Large intestine (tissue), 3 donors: ENCODE measurements around the gene CARD16. TPM values are rescaled to one million over a fixed set of nuclear protein-coding genes. Genes with fewer than 3 reads are reported as not detected.

ENCODE experiments used
- DNase-seq, 2 donors: peaks; one replicate each; pipeline versions ENCODE4 v3.0.0 to v3.0.0-alpha.2; 2013
- H3K27ac ChIP-seq: one replicate; pipeline ENCODE4 v1.5.1; 2013; ENCODE audit warnings: low read length
- H3K27me3 ChIP-seq: 2 replicates; pipeline ENCODE4 v1.6.1; 2013; ENCODE audit warnings: low read length; ENCODE audit not compliant: control insufficient read depth, insufficient read depth
- H3K36me3 ChIP-seq: 2 replicates; pipeline ENCODE4 v1.6.1; 2013; ENCODE audit warnings: low read length; ENCODE audit not compliant: control insufficient read depth, insufficient read depth
- H3K4me1 ChIP-seq: one replicate; pipeline ENCODE4 v1.6.1; 2013; ENCODE audit warnings: low read length; ENCODE audit not compliant: control insufficient read depth, insufficient read depth
- H3K4me3 ChIP-seq: one replicate; pipeline ENCODE4 v1.5.1; 2013; ENCODE audit warnings: low read length
- H3K9me3 ChIP-seq: one replicate; pipeline ENCODE4 v1.6.1; 2013; ENCODE audit warnings: mild to moderate bottlenecking, low read depth, low read length, moderate library complexity; ENCODE audit not compliant: control insufficient read depth
- WGBS: methylation state at CpG from one replicate; pipeline ENCODE4 v1.1.5; 2013; ENCODE audit warnings: low lambda C conversion rate; ENCODE audit not compliant: insufficient coverage; 5-methylcytosine and 5-hydroxymethylcytosine counted together
- polyA plus RNA-seq: library from polyadenylated mRNA; unstranded; fragments of 120-200 nt; gene quantifications from one replicate; pipeline ENCODE4 v1.2.1, GENCODE V29; 2013

CARD16 gene
- polyA plus RNA-seq, 1 donor = 25.6 TPM

DNA sequence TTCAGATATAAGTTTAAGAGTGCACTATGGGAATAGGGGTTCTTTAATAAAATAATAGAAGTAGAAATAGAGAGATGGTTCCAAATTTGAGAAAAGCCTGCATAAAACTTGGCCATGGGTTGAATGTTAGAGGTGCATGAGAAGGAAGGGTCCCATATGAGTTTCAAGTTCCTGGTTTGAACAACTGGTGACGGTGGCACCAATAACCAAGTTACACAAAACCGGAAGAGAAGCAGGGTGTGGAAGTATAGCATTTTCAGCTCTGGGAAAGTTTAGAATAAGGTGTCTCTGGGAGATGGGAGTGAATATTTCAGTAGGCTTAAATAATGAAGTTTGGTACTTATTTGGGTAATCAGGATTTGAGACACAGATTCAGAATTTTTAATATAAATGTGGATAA is 12.6 kb downstream of the CARD16 start:
- WGBS = no CpG with 5 or more reads among the region's 2 CpGs
- H3K27ac ChIP-seq = no peak overlapping the region
- peaks cover 12% of the 10 kb centered on the region for H3K4me1 ChIP-seq
- peaks cover 21% of the 10 kb centered on the region for H3K36me3 ChIP-seq
- peak overlapping the region; percentile 10 for H3K4me3 ChIP-seq
- no peaks in the 10 kb centered on the region for H3K9me3 ChIP-seq
- no peaks in the 10 kb centered on the region for H3K27me3 ChIP-seq
- no peak for DNase-seq

DNA sequence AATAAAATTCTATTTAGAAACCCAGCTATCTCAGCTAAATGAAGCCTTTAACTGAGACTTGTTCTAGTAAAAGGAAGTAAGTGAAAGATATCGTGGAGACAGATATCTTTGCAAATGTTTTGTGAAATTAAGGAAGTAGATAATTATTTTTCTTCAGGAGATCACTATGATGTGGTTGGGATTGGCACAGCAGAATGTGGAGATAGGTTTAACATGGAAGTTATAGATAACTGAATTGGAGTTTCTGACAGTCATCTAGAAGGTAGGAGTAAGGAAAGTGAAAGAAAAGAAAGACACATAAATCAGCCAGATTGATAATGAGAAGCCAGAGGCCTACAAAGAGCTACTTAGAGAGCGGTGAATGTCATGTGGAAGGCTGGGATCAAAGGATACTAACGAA is 17.5 kb downstream of the CARD16 start:
- Histone ChIP-seq H3K9me3 (no peaks in the 10 kb centered on the region), H3K36me3 (peaks cover 35% of the 10 kb centered on the region), H3K27me3 (no peaks in the 10 kb centered on the region), H3K4me1 (peaks cover 15% of the 10 kb centered on the region), H3K4me3 (no peak overlapping the region), H3K27ac (peak overlapping the region; percentile 21)
- WGBS = 40% methylated on average over 1 of the region's 3 CpGs
- DNase-seq = peak; percentile 35 to 76

DNA sequence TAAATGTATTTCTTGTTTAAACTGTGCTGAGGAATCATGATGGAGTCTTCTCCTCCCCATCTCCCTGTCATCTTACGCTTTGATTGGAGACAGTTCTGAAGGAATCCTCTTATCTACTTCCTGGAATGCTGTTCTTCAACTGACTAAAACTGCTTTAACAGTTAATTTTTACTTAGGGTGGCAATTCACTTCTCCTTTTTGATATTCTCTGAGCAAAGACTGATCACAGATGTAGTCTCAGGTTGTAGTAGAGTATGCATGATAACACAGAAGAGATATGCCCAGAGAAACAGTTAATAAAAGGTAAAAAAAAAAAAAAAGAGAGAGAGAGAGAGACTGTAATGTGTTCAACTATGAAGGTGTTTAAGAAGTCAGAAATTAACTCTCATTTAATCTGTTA is 20.7 kb downstream of the CARD16 start:
- Histone ChIP-seq H3K27me3 (no peaks in the 10 kb centered on the region), H3K27ac (peak overlapping the region; percentile 82), H3K4me3 (no peak overlapping the region), H3K4me1 (peaks cover 15% of the 10 kb centered on the region), H3K9me3 (no peaks in the 10 kb centered on the region), H3K36me3 (peaks cover 17% of the 10 kb centered on the region)
- peak in 1 of 2 donors; percentile 34 for DNase-seq
- WGBS = no CpG with 5 or more reads among the region's 1 CpG

DNA sequence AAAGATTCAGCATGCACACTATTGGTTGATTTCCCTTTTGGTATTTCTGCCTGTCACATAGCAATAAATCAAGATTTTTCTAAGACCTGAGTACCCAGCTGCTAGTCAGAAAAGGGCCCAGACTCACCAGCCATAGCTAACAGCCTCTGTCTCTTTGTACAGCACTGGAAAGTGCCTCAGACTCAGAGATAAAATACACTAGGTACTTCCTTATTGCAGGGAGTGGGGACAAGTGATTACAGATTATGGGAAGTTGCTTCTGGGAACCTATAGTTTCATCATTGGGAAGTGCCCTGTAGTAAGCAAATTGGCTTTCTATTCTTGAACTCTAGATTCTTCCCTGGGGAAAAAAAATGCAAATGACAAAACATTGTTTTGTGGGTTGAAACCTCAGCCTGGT is 22.1 kb downstream of the CARD16 start, which contains the start of gene CASP5:
Gene CASP5 (minus strand): TSS at position 166 of the 400 bp plus-strand sequence. CDS start 32 bp downstream, at position 134.
- no peak within 1 kb of the TSS for H3K4me3 ChIP-seq
- H3K27me3 ChIP-seq = no peaks in the 10 kb centered on the region
- no peaks in the 10 kb centered on the region for H3K9me3 ChIP-seq
- peak within 1 kb of the TSS; percentile 82 for H3K27ac ChIP-seq
- H3K36me3 ChIP-seq = peaks cover 14% of the 10 kb centered on the region
- DNase-seq = peak; percentile 68 to 88
- H3K4me1 ChIP-seq = peaks cover 13% of the 10 kb centered on the region

DNA sequence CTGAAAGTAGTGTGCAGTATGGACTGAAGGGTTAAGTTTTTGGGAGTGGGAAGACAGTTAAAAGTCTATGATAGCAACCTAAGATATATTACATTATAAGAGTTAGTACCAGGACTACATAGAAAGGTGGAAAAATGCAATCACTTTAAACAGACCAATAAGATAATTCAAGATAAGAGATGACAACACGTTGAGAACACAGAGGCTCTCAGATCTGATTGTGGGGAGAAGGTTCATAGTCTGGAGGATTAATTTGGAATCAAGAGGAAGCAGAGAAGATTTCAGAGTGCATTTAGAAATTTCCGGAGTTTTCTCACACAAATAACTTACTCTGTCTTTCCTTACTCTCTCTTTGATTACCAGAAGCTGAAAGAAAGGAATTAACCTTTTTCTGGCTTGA is 22.6 kb downstream of the CARD16 start:
- peak overlapping the region; percentile 82 for H3K27ac ChIP-seq
- no peaks in the 10 kb centered on the region for H3K9me3 ChIP-seq
- peaks cover 13% of the 10 kb centered on the region for H3K4me1 ChIP-seq
- DNase-seq = no peak
- 40% methylated on average over 1 of the region's 2 CpGs for WGBS
- H3K4me3 ChIP-seq = no peak overlapping the region
- H3K36me3 ChIP-seq = peaks cover 14% of the 10 kb centered on the region
- H3K27me3 ChIP-seq = no peaks in the 10 kb centered on the region

DNA sequence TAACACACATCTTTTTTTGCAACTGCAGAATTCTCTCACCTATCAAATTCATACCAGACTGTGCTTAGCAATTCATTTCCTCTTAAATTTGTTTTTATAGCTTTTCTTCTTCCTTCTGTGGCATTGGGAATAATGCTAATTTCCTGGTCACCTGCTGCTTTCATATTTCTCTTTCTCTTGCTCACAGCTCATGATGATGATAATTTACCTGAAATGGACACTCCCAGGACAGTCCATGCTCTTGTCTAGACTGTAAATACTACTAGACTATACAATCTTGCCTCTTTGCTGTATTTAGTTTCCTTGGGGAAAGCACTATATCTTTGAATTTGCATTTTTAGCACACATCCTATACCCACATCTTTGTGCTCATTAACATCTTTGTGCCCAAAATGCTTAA is 37.7 kb downstream of the CARD16 start:
- no peak for DNase-seq
- Histone ChIP-seq H3K9me3 (no peaks in the 10 kb centered on the region), H3K27ac (no peak overlapping the region)

DNA sequence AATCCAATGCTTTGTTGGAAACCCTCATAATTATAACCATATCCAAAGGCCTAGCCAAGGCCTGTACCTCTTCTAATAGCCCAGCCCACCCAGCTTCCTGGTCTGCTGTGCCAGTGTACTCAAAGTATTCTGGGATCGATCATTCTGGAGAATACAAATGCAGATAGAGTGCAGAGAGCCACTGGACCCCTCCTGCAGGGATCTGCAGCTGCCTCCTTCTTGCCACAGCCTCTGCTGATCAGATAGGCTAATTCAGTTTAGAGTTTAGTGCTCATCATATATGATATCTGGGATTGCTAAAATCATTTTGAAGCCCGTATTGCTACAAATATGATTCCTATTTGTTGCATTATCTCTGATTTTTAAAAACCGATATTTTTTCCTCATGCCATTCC is 39.7 kb downstream of the CARD16 start:
- no peak overlapping the region for H3K27ac ChIP-seq
- H3K4me3 ChIP-seq = no peak overlapping the region
- 100% methylated on average over 1 of the region's 3 CpGs for WGBS
- H3K27me3 ChIP-seq = no peaks in the 10 kb centered on the region
- H3K9me3 ChIP-seq = no peaks in the 10 kb centered on the region
- no peaks in the 10 kb centered on the region for H3K4me1 ChIP-seq
- no peaks in the 10 kb centered on the region for H3K36me3 ChIP-seq
- DNase-seq = no peak

More for the DNA sequence above, 37.7 kb downstream of the CARD16 start:
- H3K36me3 ChIP-seq = no peaks in the 10 kb centered on the region
- no peak overlapping the region for H3K4me3 ChIP-seq
- no peaks in the 10 kb centered on the region for H3K4me1 ChIP-seq
- no peaks in the 10 kb centered on the region for H3K27me3 ChIP-seq

DNA sequence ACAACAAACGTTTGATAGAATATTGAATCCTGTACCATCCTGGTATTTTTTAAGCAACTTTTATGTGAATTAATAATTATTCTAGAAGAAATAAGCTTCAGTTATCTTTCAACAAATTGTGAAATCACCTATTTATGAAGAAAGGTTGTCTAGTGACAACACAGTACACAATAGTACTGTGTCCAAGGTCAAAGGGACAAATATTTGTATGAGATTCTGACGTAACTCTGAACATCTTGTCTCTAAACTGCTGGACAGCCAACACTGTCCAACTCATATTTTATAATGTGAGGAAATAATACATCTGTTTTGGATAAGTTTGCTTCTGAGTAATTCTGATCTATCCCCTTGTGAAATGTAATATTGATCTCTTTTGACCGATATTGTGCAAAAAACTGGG is 41.1 kb downstream of the CARD16 start:
- Histone ChIP-seq H3K4me3 (no peak overlapping the region), H3K27ac (no peak overlapping the region), H3K4me1 (no peaks in the 10 kb centered on the region), H3K36me3 (no peaks in the 10 kb centered on the region), H3K9me3 (no peaks in the 10 kb centered on the region), H3K27me3 (no peaks in the 10 kb centered on the region)
- 100% methylated on average over 1 of the region's 3 CpGs for WGBS
- no peak for DNase-seq

DNA sequence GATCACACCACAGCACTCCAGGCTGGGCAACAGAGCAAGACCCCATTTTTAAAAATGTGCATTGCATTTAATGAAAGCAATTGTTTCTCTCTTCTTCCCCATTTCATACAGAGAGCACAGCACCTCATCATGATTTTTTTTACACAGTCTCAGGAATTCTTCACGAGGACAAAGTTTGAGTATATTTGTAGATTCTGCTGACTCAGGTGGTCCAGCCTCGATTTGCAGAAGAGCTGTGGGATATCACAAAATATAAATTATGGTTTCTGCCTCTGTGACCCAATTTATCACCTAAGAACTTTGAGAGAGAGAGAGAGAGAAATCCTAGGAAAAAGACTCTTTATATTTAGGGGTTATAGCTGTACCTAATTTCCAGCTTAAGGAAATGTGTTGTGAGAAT is 42.0 kb downstream of the CARD16 start:
- Histone ChIP-seq H3K27ac (no peak overlapping the region), H3K4me1 (no peaks in the 10 kb centered on the region), H3K9me3 (no peaks in the 10 kb centered on the region), H3K4me3 (no peak overlapping the region), H3K36me3 (no peaks in the 10 kb centered on the region), H3K27me3 (no peaks in the 10 kb centered on the region)
- 80% methylated on average over 1 of the region's 2 CpGs for WGBS
- DNase-seq = no peak

DNA sequence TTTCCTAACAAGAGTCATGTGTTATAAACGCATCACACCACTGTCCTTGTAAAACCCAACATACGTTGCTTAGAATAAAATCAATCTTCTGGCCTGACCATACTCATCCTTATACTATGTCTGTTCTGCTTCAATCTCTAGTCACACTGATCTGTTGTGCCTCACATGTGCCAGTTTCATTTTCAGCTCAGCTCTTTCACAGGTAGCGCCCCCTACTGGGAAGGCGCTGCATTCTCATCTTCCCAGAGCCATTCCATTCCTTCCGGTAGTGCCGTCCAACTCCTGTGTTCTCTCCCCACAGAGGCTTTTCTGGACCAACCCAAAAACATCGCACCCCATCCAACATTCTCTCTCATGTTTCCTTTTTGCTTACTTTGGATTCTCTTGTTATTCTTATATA is 44.3 kb downstream of the CARD16 start:
- Histone ChIP-seq H3K4me3 (no peak overlapping the region), H3K9me3 (no peaks in the 10 kb centered on the region), H3K27me3 (no peaks in the 10 kb centered on the region), H3K4me1 (no peaks in the 10 kb centered on the region), H3K36me3 (no peaks in the 10 kb centered on the region), H3K27ac (no peak overlapping the region)
- no peak for DNase-seq
- 65% methylated on average over 4 of the region's 7 CpGs for WGBS

DNA sequence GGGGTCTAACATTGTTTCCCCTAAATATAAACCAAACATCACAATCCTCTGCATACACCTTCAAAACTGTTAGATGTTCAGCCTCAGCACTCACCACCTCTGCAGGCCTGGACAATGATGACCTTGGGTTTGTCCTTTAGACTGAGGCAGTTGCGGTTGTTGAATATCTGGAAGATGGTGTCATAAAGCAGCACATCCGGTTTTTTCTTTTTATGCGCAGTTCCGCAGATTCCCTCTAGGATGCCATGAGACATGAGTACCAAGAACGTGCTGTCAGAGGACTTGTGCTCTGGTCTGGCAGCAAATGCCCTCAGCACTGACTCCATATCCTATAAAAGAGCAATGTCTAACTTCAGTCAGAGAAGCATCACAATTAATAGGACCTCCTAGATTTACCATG is 45.0 kb downstream of the CARD16 start:
- DNase-seq = no peak
- Histone ChIP-seq H3K4me1 (no peaks in the 10 kb centered on the region), H3K27ac (no peak overlapping the region), H3K27me3 (no peaks in the 10 kb centered on the region), H3K4me3 (no peak overlapping the region), H3K9me3 (no peaks in the 10 kb centered on the region), H3K36me3 (no peaks in the 10 kb centered on the region)
- no CpG with 5 or more reads among the region's 5 CpGs for WGBS
